GM20000 (cell line): ENCODE data around the gene MOB2.

Experiments
- DNase-seq: peaks from one replicate; pipeline ENCODE4 v3.0.0; 2012; ENCODE audit warnings: low spot score
- CTCF ChIP-seq: IDR thresholded peaks from 2 replicates; pipeline ENCODE4 v1.5.1; 2012; ENCODE audit warnings: mild to moderate bottlenecking, control low read depth; ENCODE audit errors: extremely low read depth, missing control alignments

MOB2 gene

GRCh38 chr11:1486054-1486825 is at the start of gene MOB2:
TSS of gene MOB2 (minus strand) at chr11:1486779. CDS start at chr11:1486556, 223 bp downstream.
- no peak for TF ChIP-seq CTCF
- no peak for DNase-seq

GRCh38 chr11:1534682-1535081 is 48.1 kb upstream of the MOB2 start:
- DNase-seq = no peak
- TF ChIP-seq CTCF = no peak

GRCh38 chr11:1534171-1534570 is 47.6 kb upstream of the MOB2 start:
- DNase-seq = no peak
- no peak for TF ChIP-seq CTCF

GRCh38 chr11:1533342-1533725 is 46.8 kb upstream of the MOB2 start:
- no peak for TF ChIP-seq CTCF
- DNase-seq = no peak

- DNase-seq = no peak
- TF ChIP-seq CTCF = no peak
Measured at GRCh38 chr11:1532606-1533341, 46.2 kb upstream of the MOB2 start.

GRCh38 chr11:1532014-1532586 is 45.5 kb upstream of the MOB2 start:
- TF ChIP-seq CTCF = no peak
- no peak for DNase-seq

- DNase-seq = no peak
- TF ChIP-seq CTCF = no peak
Measured at GRCh38 chr11:1531449-1532013, 45.0 kb upstream of the MOB2 start.
